ENCODE data around the gene RALA. TPM values are rescaled to one million over a fixed set of nuclear protein-coding genes. Genes with fewer than 3 reads are reported as not detected.

RALA gene
- polyA plus RNA-seq, 1 donor (not counting 4 experiments of a cell fraction or from before 2014, with no cell fraction given): 64.6 TPM

GRCh38 chr7:39594988-39595620 is 28.3 kb upstream of the RALA start:
- Histone ChIP-seq H3K4me2 (ENCODE audit: control insufficient read depth, extremely low read depth, insufficient read depth, low read depth, low read length) (no peak overlapping the region), H3K36me3 (ENCODE audit: control insufficient read depth in 2 of 2, extremely low read depth in 1 of 2, insufficient read depth in 2 of 2, low read length in 2 of 2) (no peaks in the 10 kb centered on the region), H3K27me3 (ENCODE audit: control insufficient read depth, extremely low read depth, insufficient read depth, low read length) (no peaks in the 10 kb centered on the region), H4K20me1 (ENCODE audit: control insufficient read depth, extremely low read depth, insufficient read depth, low read length) (no peaks in the 10 kb centered on the region), H3K27ac (ENCODE audit: control insufficient read depth, insufficient read depth, low read length) (no peak overlapping the region), H3K9ac (ENCODE audit: control insufficient read depth, extremely low read depth, insufficient read depth, low read length) (no peak overlapping the region), H3K4me3 (ENCODE audit: control insufficient read depth in 2 of 3, extremely low read depth in 1 of 3, insufficient read depth in 2 of 3, low read depth in 1 of 3, low read length in 3 of 3) (no peak overlapping the region), H3K4me1 (ENCODE audit: control insufficient read depth, extremely low read depth, insufficient read depth, low read length) (peaks cover 9% of the 10 kb centered on the region), H3K9me1 (ENCODE audit: control insufficient read depth, extremely low read depth, insufficient read depth, low read length) (no peaks in the 10 kb centered on the region), H2AFZ (ENCODE audit: control insufficient read depth, low read length) (no peak overlapping the region), H3K9me3 (ENCODE audit: control insufficient read depth, low read depth, low read length) (no peaks in the 10 kb centered on the region), H3K79me2 (ENCODE audit: control insufficient read depth, insufficient read depth, low read length) (no peaks in the 10 kb centered on the region)
- DNase-seq (ENCODE audit: low read depth, low spot score) (no peak), FAIRE-seq (no peak)
- TF ChIP-seq CTCF (optimal IDR thresholded peaks at IDR 0.05 in 1 of 3, IDR thresholded peaks at IDR 0.05 in 1 of 3, conservative IDR thresholded peaks at IDR 0.05 in 1 of 3; ENCODE audit: extremely low read depth in 1 of 3, insufficient read depth in 2 of 3, low read length in 3 of 3) (no peak), EZH2 (IDR thresholded peaks at IDR 0.05; ENCODE audit: low read length) (no peak)
- dilution Hi-C loops (cut with MboI; ENCODE audit: extremely low pct_ligation_motif_present, low sequenced_read_pairs): no loop called here

GRCh38 chr7:39602351-39602750 is 21.0 kb upstream of the RALA start:
- no peak overlapping the region for H3K4me3 ChIP-seq (ENCODE audit: control insufficient read depth in 2 of 3, extremely low read depth in 1 of 3, insufficient read depth in 2 of 3, low read depth in 1 of 3, low read length in 3 of 3)
- H3K9ac ChIP-seq (ENCODE audit: control insufficient read depth, extremely low read depth, insufficient read depth, low read length): no peak overlapping the region
- peaks cover 28% of the 10 kb centered on the region for H3K4me1 ChIP-seq (ENCODE audit: control insufficient read depth, extremely low read depth, insufficient read depth, low read length)
- no peaks in the 10 kb centered on the region for H3K27me3 ChIP-seq (ENCODE audit: control insufficient read depth, extremely low read depth, insufficient read depth, low read length)
- no peaks in the 10 kb centered on the region for H3K79me2 ChIP-seq (ENCODE audit: control insufficient read depth, insufficient read depth, low read length)
- DNase-seq (ENCODE audit: low read depth, low spot score) (no peak), FAIRE-seq (no peak)
- dilution Hi-C loops (cut with MboI; ENCODE audit: extremely low pct_ligation_motif_present, low sequenced_read_pairs): no loop called here
- no peak overlapping the region for H3K4me2 ChIP-seq (ENCODE audit: control insufficient read depth, extremely low read depth, insufficient read depth, low read depth, low read length)
- H2AFZ ChIP-seq (ENCODE audit: control insufficient read depth, low read length): peak overlapping the region; percentile 18
- no peaks in the 10 kb centered on the region for H3K9me3 ChIP-seq (ENCODE audit: control insufficient read depth, low read depth, low read length)
- H3K36me3 ChIP-seq (ENCODE audit: control insufficient read depth in 2 of 2, extremely low read depth in 1 of 2, insufficient read depth in 2 of 2, low read length in 2 of 2): no peaks in the 10 kb centered on the region
- H3K27ac ChIP-seq (ENCODE audit: control insufficient read depth, insufficient read depth, low read length): no peak overlapping the region
- H4K20me1 ChIP-seq (ENCODE audit: control insufficient read depth, extremely low read depth, insufficient read depth, low read length): no peaks in the 10 kb centered on the region
- H3K9me1 ChIP-seq (ENCODE audit: control insufficient read depth, extremely low read depth, insufficient read depth, low read length): no peaks in the 10 kb centered on the region
- TF ChIP-seq CTCF (optimal IDR thresholded peaks at IDR 0.05 in 1 of 3, IDR thresholded peaks at IDR 0.05 in 1 of 3, conservative IDR thresholded peaks at IDR 0.05 in 1 of 3; ENCODE audit: extremely low read depth in 1 of 3, insufficient read depth in 2 of 3, low read length in 3 of 3): no peak
- no peak for TF ChIP-seq EZH2 (IDR thresholded peaks at IDR 0.05; ENCODE audit: low read length)
